Vagina (tissue), 2 donors: Measurements from ENCODE around the gene BCAS1. TPM values are rescaled to one million over a fixed set of nuclear protein-coding genes. Genes with fewer than 3 reads are reported as not detected.

ENCODE experiments used
- DNase-seq, 2 donors: peaks; one replicate each; pipeline ENCODE4 v3.0.0-alpha.2; 2017; ENCODE audit errors: extremely low spot score in 2 of 2
- H3K27ac ChIP-seq: fragments of 200-600 bp; sonication (generic); one replicate; pipeline ENCODE4 v1.5.1; 2019
- H3K27me3 ChIP-seq: fragments of 200-600 bp; sonication (generic); one replicate; pipeline ENCODE4 v1.5.1; 2019
- H3K36me3 ChIP-seq, 2 donors: fragments of 200-600 bp; sonication (generic); one replicate each; pipeline ENCODE4 v1.5.1; 2017 to 2019
- H3K4me1 ChIP-seq: fragments of 200-600 bp; sonication (generic); one replicate; pipeline ENCODE4 v1.5.1; 2019
- H3K4me3 ChIP-seq, 2 donors: fragments of 200-600 bp; sonication (generic); 1 replicate in 1 of 2; 2 replicates in 1 of 2; pipeline ENCODE4 v1.5.1; 2016 to 2019
- H3K9me3 ChIP-seq: fragments of 200-600 bp; sonication (generic); one replicate; pipeline ENCODE4 v1.5.1; 2019
- POLR2A ChIP-seq, 2 donors: fragments of 450-650 bp; IDR thresholded peaks; one replicate each; pipeline ENCODE4 v1.6.1; 2017; ENCODE audit warnings: antibody characterized with exemption in 2 of 2, mild to moderate bottlenecking in 2 of 2, moderate library complexity in 2 of 2
- POLR2AphosphoS5 ChIP-seq, 2 donors: sonication (generic); formaldehyde crosslinking; IDR thresholded peaks; one replicate each; pipeline ENCODE4 v1.9.0; 2017; ENCODE audit warnings: antibody characterized with exemption in 2 of 2, mild to moderate bottlenecking in 2 of 2, low read depth in 1 of 2; ENCODE audit not compliant: insufficient read depth in 1 of 2
- intact Hi-C: fragments of 100-400 bp; cut with DNase I; formaldehyde crosslinking; loops from one replicate; pipeline ENCODE4 v1.15.1; 2023
- total RNA-seq: library from RNA; depleted of rRNA; stranded (reverse); fragments of >200 nt; gene quantifications from one replicate; pipeline ENCODE4 v1.2.3, GENCODE V29; 2016
- TF ChIP-seq, protein P1 (sequence below), 3 experiments: fragments of 450-650 bp in 2 of 3; fragments of 200-600 bp in 1 of 3; sonication (generic) in 1 of 3; IDR thresholded peaks; one replicate each; pipeline ENCODE4 v1.5.1; 2017 to 2019; ENCODE audit warnings: antibody characterized with exemption in 3 of 3, mild to moderate bottlenecking in 2 of 3, moderate library complexity in 2 of 3

BCAS1 gene
- total RNA-seq, 1 donor from 2014 or later = 2.7 TPM

- no peaks in the 10 kb centered on the region for H3K27me3 ChIP-seq
- intact Hi-C loops = no loop called here
- no peak for TF ChIP-seq POLR2AphosphoS5 (IDR thresholded peaks at IDR 0.05; ENCODE audit: insufficient read depth in 1 of 2, low read depth in 1 of 2)
- no peak for TF ChIP-seq POLR2A (IDR thresholded peaks at IDR 0.05)
- TF ChIP-seq, protein P1, sequence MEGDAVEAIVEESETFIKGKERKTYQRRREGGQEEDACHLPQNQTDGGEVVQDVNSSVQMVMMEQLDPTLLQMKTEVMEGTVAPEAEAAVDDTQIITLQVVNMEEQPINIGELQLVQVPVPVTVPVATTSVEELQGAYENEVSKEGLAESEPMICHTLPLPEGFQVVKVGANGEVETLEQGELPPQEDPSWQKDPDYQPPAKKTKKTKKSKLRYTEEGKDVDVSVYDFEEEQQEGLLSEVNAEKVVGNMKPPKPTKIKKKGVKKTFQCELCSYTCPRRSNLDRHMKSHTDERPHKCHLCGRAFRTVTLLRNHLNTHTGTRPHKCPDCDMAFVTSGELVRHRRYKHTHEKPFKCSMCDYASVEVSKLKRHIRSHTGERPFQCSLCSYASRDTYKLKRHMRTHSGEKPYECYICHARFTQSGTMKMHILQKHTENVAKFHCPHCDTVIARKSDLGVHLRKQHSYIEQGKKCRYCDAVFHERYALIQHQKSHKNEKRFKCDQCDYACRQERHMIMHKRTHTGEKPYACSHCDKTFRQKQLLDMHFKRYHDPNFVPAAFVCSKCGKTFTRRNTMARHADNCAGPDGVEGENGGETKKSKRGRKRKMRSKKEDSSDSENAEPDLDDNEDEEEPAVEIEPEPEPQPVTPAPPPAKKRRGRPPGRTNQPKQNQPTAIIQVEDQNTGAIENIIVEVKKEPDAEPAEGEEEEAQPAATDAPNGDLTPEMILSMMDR (IDR thresholded peaks at IDR 0.05) = no peak
- H3K36me3 ChIP-seq = no peaks in the 10 kb centered on the region
- no peaks in the 10 kb centered on the region for H3K9me3 ChIP-seq
- peak overlapping the region; percentile 25 for H3K27ac ChIP-seq
- H3K4me3 ChIP-seq = no peak overlapping the region
- peaks cover 35% of the 10 kb centered on the region for H3K4me1 ChIP-seq
- DNase-seq = peak in 1 of 2 donors; percentile 58
These were observed 128.0 kb downstream of the BCAS1 start for GRCh38 chr20:53942472-53942816.

- no peaks in the 10 kb centered on the region for H3K9me3 ChIP-seq
- peaks cover 35% of the 10 kb centered on the region for H3K4me1 ChIP-seq
- intact Hi-C loops = no loop called here
- TF ChIP-seq POLR2A (IDR thresholded peaks at IDR 0.05) = no peak
- no peak for TF ChIP-seq POLR2AphosphoS5 (IDR thresholded peaks at IDR 0.05; ENCODE audit: insufficient read depth in 1 of 2, low read depth in 1 of 2)
- TF ChIP-seq, protein P1 (IDR thresholded peaks at IDR 0.05) = no peak
- no peaks in the 10 kb centered on the region for H3K36me3 ChIP-seq
- DNase-seq = peak in 1 of 2 donors; percentile 72
- no peak overlapping the region for H3K4me3 ChIP-seq
- H3K27me3 ChIP-seq = no peaks in the 10 kb centered on the region
- H3K27ac ChIP-seq = peak overlapping the region; percentile 25
These were observed 128.5 kb downstream of the BCAS1 start for GRCh38 chr20:53941680-53942471.

GRCh38 chr20:53940907-53941545, 129.4 kb downstream of the BCAS1 start:
- H3K4me1 ChIP-seq = peaks cover 35% of the 10 kb centered on the region
- no peaks in the 10 kb centered on the region for H3K27me3 ChIP-seq
- H3K27ac ChIP-seq = peak overlapping the region; percentile 25
- no peaks in the 10 kb centered on the region for H3K36me3 ChIP-seq
- H3K4me3 ChIP-seq = no peak overlapping the region
- DNase-seq = peak in 1 of 2 donors; percentile 71
- H3K9me3 ChIP-seq = no peaks in the 10 kb centered on the region
- intact Hi-C loops = no loop called here
- TF ChIP-seq, protein P1 (IDR thresholded peaks at IDR 0.05) = no peak
- TF ChIP-seq POLR2A (IDR thresholded peaks at IDR 0.05) (no peak), POLR2AphosphoS5 (IDR thresholded peaks at IDR 0.05; ENCODE audit: insufficient read depth in 1 of 2, low read depth in 1 of 2) (no peak)

GRCh38 chr20:53940360-53940702, 130.1 kb downstream of the BCAS1 start:
- Histone ChIP-seq H3K4me3 (no peak overlapping the region), H3K9me3 (no peaks in the 10 kb centered on the region), H3K27me3 (no peaks in the 10 kb centered on the region), H3K36me3 (no peaks in the 10 kb centered on the region), H3K27ac (peak overlapping the region; percentile 25), H3K4me1 (peaks cover 36% of the 10 kb centered on the region)
- intact Hi-C loops = no loop called here
- no peak for TF ChIP-seq POLR2AphosphoS5 (IDR thresholded peaks at IDR 0.05; ENCODE audit: insufficient read depth in 1 of 2, low read depth in 1 of 2)
- TF ChIP-seq, protein P1 (IDR thresholded peaks at IDR 0.05) = no peak
- DNase-seq = peak in 1 of 2 donors; percentile 54
